Neural crest cell (in vitro differentiated cells): ENCODE data around the gene HOXD8. TPM values are rescaled to one million over a fixed set of nuclear protein-coding genes. Genes with fewer than 3 reads are reported as not detected.

Source experiments
- DNase-seq: peaks from one replicate; pipeline ENCODE4 v3.0.0; 2021; ENCODE audit warnings: low read depth, mixed read lengths, low spot score
- H3K27ac Mint-ChIP-seq: one replicate; pipeline ENCODE4 v1.8.0; 2021; ENCODE audit warnings: mild to moderate bottlenecking, mixed read lengths; ENCODE audit not compliant: unreplicated experiment
- H3K27me3 Mint-ChIP-seq: 2 replicates; pipeline ENCODE4 v1.8.0; 2021; ENCODE audit warnings: low read depth, mild to moderate bottlenecking, mixed read lengths
- H3K36me3 Mint-ChIP-seq: 2 replicates; pipeline ENCODE4 v1.8.0; 2021; ENCODE audit warnings: low read depth, mild to moderate bottlenecking, mixed read lengths
- H3K4me1 Mint-ChIP-seq: 2 replicates; pipeline ENCODE4 v1.8.0; 2021; ENCODE audit warnings: mixed read lengths
- H3K4me3 Mint-ChIP-seq: one replicate; pipeline ENCODE4 v1.8.0; 2021; ENCODE audit warnings: mild to moderate bottlenecking, mixed read lengths
- H3K9me3 Mint-ChIP-seq: 2 replicates; pipeline ENCODE4 v1.8.0; 2021; ENCODE audit warnings: mixed read lengths
- CTCF ChIP-seq: fragments of 200-600 bp; sonication (generic); conservative IDR thresholded peaks from 2 replicates; pipeline ENCODE4 v1.5.0; 2021; ENCODE audit warnings: antibody characterized with exemption, mild to moderate bottlenecking
- total RNA-seq: library from RNA; stranded (reverse); gene quantifications from 2 replicates; pipeline ENCODE4 v1.2.1, GENCODE V29; 2021

Gene HOXD8
- total RNA-seq, 1 donor from 2014 or later: not detected

- Mint-ChIP-seq H3K36me3 (peaks cover 2% of the 10 kb centered on the region), H3K27ac (no peak overlapping the region), H3K27me3 (peaks cover 96% of the 10 kb centered on the region), H3K9me3 (no peaks in the 10 kb centered on the region), H3K4me1 (peaks cover 18% of the 10 kb centered on the region), H3K4me3 (peak overlapping the region; percentile 79)
- no peak for DNase-seq
- no peak for TF ChIP-seq CTCF
Measured at GRCh38 chr2:176091329-176092258, 37.9 kb upstream of the HOXD8 start.

DNA sequence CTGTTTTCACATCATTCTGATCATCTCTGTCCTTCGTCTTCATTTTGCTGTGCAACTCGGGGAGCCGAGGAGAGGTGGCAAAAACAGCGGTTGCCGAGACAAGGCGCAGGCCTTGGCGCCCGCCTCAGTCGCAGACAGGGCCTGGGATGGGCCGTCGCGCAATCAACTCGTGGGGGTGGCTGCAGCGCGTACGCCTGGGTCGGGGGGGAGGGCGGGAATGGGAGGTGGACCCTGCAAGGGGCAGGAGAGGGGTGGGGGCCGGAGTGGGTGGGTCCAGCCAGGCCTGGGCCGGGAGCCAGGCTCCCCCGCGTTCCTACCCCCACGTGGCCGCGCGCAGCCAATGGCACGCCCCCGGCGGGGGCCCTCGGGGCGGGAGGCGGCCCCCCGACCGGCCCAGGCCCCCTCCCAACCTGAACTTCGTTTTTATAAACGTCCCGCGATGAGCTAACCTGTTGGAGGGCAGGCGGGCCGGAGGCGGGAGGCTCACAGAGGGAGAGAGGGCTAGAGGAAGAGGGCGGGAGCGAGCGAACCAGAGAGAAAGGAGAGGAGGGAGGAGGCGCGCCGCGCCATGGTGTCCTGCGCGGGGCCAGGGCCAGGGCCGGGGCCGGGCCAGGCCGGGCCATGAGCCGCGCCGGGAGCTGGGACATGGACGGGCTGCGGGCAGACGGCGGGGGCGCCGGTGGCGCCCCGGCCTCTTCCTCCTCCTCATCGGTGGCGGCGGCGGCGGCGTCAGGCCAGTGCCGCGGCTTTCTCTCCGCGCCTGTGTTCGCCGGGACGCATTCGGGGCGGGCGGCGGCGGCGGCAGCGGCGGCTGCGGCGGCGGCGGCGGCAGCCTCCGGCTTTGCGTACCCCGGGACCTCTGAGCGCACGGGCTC, 37.0 kb upstream of the HOXD8 start, which contains the start of gene HOXD13:
HOXD13 (plus strand) TSS at position 452 of the 875 bp plus-strand sequence; CDS start at position 622, 170 bp downstream.
- Mint-ChIP-seq H3K9me3 (no peaks in the 10 kb centered on the region), H3K27me3 (peaks cover 96% of the 10 kb centered on the region), H3K4me3 (peak within 1 kb of the TSS; percentile 79), H3K27ac (no peak within 1 kb of the TSS), H3K4me1 (peaks cover 26% of the 10 kb centered on the region), H3K36me3 (peaks cover 3% of the 10 kb centered on the region)
- DNase-seq: no peak
- TF ChIP-seq CTCF: peak; percentile 32

GRCh38 chr2:176093145-176093897, 36.2 kb upstream of the HOXD8 start:
- peak; percentile 4 for TF ChIP-seq CTCF
- DNase-seq: no peak
- peaks cover 3% of the 10 kb centered on the region for H3K36me3 Mint-ChIP-seq
- peaks cover 96% of the 10 kb centered on the region for H3K27me3 Mint-ChIP-seq
- peak overlapping the region; percentile 5 for H3K4me3 Mint-ChIP-seq
- H3K4me1 Mint-ChIP-seq: peaks cover 26% of the 10 kb centered on the region
- no peaks in the 10 kb centered on the region for H3K9me3 Mint-ChIP-seq
- no peak overlapping the region for H3K27ac Mint-ChIP-seq

DNA sequence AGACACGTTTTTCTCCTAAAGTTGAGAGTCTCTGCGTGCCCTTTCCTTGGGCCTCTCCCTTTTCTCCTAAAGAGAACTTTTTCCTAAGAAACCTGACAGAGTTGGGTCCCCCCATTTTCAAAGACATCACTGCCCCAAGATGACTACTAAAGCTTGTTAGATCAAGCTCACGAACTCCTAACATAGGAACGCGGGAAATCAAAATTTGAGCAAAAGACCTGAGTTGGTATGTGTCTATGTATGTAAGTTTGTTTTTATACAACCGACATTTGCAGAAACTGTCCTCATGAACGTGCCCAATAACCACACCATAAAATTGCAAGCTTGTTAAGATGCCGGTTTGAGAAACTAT, 35.6 kb upstream of the HOXD8 start:
- peaks cover 25% of the 10 kb centered on the region for H3K4me1 Mint-ChIP-seq
- peaks cover 96% of the 10 kb centered on the region for H3K27me3 Mint-ChIP-seq
- no peaks in the 10 kb centered on the region for H3K9me3 Mint-ChIP-seq
- peaks cover 3% of the 10 kb centered on the region for H3K36me3 Mint-ChIP-seq
- no peak for TF ChIP-seq CTCF
- H3K27ac Mint-ChIP-seq: no peak overlapping the region
- DNase-seq: no peak
- peak overlapping the region; percentile 5 for H3K4me3 Mint-ChIP-seq

DNA sequence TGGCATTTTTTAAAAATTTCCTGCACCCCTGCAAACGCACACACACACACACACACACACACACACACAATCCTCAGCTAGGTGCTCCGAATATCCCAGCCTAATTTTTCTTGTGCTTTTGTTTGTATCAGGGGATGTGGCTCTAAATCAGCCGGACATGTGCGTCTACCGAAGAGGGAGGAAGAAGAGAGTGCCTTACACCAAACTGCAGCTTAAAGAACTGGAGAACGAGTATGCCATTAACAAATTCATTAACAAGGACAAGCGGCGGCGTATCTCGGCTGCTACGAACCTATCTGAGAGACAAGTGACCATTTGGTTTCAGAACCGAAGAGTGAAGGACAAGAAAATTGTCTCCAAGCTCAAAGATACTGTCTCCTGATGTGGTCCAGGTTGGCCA, 35.2 kb upstream of the HOXD8 start:
- peaks cover 96% of the 10 kb centered on the region for H3K27me3 Mint-ChIP-seq
- DNase-seq: no peak
- H3K36me3 Mint-ChIP-seq: peaks cover 3% of the 10 kb centered on the region
- H3K4me1 Mint-ChIP-seq: peaks cover 25% of the 10 kb centered on the region
- no peak overlapping the region for H3K4me3 Mint-ChIP-seq
- H3K27ac Mint-ChIP-seq: no peak overlapping the region
- H3K9me3 Mint-ChIP-seq: no peaks in the 10 kb centered on the region
- no peak for TF ChIP-seq CTCF
